ENCODE results near the gene CMTR1.

GRCh38 chr6:37516076-37516919 lies 83.3 kb downstream of the CMTR1 start:
- TF ChIP-seq ESRRA (IDR thresholded peaks at IDR 0.05; ENCODE audit: low read length) = no peak
- TF ChIP-seq, protein P1, sequence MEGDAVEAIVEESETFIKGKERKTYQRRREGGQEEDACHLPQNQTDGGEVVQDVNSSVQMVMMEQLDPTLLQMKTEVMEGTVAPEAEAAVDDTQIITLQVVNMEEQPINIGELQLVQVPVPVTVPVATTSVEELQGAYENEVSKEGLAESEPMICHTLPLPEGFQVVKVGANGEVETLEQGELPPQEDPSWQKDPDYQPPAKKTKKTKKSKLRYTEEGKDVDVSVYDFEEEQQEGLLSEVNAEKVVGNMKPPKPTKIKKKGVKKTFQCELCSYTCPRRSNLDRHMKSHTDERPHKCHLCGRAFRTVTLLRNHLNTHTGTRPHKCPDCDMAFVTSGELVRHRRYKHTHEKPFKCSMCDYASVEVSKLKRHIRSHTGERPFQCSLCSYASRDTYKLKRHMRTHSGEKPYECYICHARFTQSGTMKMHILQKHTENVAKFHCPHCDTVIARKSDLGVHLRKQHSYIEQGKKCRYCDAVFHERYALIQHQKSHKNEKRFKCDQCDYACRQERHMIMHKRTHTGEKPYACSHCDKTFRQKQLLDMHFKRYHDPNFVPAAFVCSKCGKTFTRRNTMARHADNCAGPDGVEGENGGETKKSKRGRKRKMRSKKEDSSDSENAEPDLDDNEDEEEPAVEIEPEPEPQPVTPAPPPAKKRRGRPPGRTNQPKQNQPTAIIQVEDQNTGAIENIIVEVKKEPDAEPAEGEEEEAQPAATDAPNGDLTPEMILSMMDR (IDR thresholded peaks at IDR 0.05 in 2 of 3, conservative IDR thresholded peaks at IDR 0.05 in 1 of 3; ENCODE audit: control insufficient read depth in 2 of 3, extremely low read depth in 1 of 3, insufficient read depth in 1 of 3, low read depth in 3 of 3, low read length in 3 of 3) = peak in 2 of 3 experiments; percentile 3 to 11; a peak in 1 of 6 replicates
- no peak for TF ChIP-seq ATF3 (IDR thresholded peaks at IDR 0.05; ENCODE audit: borderline replicate concordance, extremely low read depth, low read depth, low read length)
- TF ChIP-seq, protein P2, sequence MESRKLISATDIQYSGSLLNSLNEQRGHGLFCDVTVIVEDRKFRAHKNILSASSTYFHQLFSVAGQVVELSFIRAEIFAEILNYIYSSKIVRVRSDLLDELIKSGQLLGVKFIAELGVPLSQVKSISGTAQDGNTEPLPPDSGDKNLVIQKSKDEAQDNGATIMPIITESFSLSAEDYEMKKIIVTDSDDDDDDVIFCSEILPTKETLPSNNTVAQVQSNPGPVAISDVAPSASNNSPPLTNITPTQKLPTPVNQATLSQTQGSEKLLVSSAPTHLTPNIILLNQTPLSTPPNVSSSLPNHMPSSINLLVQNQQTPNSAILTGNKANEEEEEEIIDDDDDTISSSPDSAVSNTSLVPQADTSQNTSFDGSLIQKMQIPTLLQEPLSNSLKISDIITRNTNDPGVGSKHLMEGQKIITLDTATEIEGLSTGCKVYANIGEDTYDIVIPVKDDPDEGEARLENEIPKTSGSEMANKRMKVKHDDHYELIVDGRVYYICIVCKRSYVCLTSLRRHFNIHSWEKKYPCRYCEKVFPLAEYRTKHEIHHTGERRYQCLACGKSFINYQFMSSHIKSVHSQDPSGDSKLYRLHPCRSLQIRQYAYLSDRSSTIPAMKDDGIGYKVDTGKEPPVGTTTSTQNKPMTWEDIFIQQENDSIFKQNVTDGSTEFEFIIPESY (IDR thresholded peaks at IDR 0.05) = no peak
- TF ChIP-seq TAF1 (IDR thresholded peaks at IDR 0.05; ENCODE audit: borderline replicate concordance, low read depth, low read length) = no peak
- no peak; the same call in 1 of the 2 replicates for TF ChIP-seq MAX (IDR thresholded peaks at IDR 0.05; ENCODE audit: low read depth, low read length)
- no peak for TF ChIP-seq CEBPZ (IDR thresholded peaks at IDR 0.05; ENCODE audit: low read depth, low read length)
- TF ChIP-seq MXI1 (IDR thresholded peaks at IDR 0.05; ENCODE audit: low read depth, low read length) = no peak
- TF ChIP-seq FOS (IDR thresholded peaks at IDR 0.05; ENCODE audit: borderline replicate concordance, extremely low read depth, insufficient read length) = no peak
- TF ChIP-seq SREBF2 (IDR thresholded peaks at IDR 0.05; ENCODE audit: low read length) = no peak
- TF ChIP-seq MYC (IDR thresholded peaks at IDR 0.05; ENCODE audit: insufficient read depth, insufficient read length, insufficient replicate concordance, low read length, severe bottlenecking) = no peak
- no peak for TF ChIP-seq NFIC (IDR thresholded peaks at IDR 0.05; ENCODE audit: low read depth, low read length)

Measured in GM12878 (cell line).